ENCODE results near the gene TTN. TPM values are rescaled to one million over a fixed set of nuclear protein-coding genes. Genes with fewer than 3 reads are reported as not detected.
A peak's percentile ranks its signal among the peaks of the same experiment; 100 is the strongest.

Gene TTN
- total RNA-seq, 1 experiment from 2014 or later, result not detected

DNA sequence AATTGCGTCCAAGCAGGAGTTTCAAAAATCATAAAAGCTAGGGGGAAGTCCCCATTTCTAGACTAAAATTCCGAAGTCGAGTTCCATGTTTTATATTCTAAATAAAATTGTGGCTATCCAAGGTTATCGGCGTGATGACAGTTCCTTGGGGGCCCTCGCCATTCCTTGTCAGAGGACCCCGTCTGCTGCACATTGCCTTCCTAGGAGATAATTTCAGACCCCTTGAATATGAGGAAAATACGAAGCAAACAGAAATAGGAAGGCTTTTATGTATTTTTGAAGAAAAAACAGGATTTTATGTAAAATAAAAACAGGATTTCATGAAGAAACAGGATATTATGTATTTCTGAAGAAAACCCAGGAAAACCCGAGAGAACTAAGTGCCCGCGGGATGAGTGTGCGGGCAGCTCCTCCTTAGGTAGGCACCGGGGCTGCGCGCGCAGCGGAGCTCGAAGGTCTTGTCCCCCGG lies 327.4 kb downstream of the TTN start:
- H3K4me1 ChIP-seq (replicated peaks; ENCODE audit: insufficient read depth), result peaks cover 55% of the 10 kb centered on the region
- intact Hi-C loops (cut with micrococcal nuclease; ENCODE audit: unreplicated experiment), result loop anchor here (1.0 to 5.0 kb wide), 5 partner anchors 44 to 435 kb away; partner anchors contain the start of gene RBM45
- no peak for DNase-seq
- H3K27ac ChIP-seq, result peak overlapping the region; percentile 33
- peaks cover 43% of the 10 kb centered on the region for H3K79me2 ChIP-seq (ENCODE audit: low read depth)
- peak overlapping the region; percentile 96 for H3K4me2 ChIP-seq
- ChIA-PET CTCF (interaction anchor here (0.6 to 1.0 kb wide), 2 partner anchors 61 to 131 kb away, joined by 3 read pairs; no protein-coding TSS in a partner anchor), POLR2A (ENCODE audit: unreplicated experiment) (interaction anchor here (0.6 to 1.0 kb wide), 3 partner anchors 29 to 216 kb away, joined by 3 to 8 read pairs (median 6); partner anchors contain the start of genes PJVK and PRKRA)
- H3K9me3 ChIP-seq (ENCODE audit: insufficient read depth, low read depth), result no peaks in the 10 kb centered on the region
- H3K36me3 ChIP-seq (ENCODE audit: low read depth), result no peaks in the 10 kb centered on the region
- H3K27me3 ChIP-seq (ENCODE audit: insufficient read depth, low read depth), result no peaks in the 10 kb centered on the region
- H3F3A ChIP-seq (ENCODE audit: insufficient read depth, low read depth), result peaks cover 15% of the 10 kb centered on the region
- no peak for TF ChIP-seq EZH2 (IDR thresholded peaks at IDR 0.05; ENCODE audit: low read depth)
- TF ChIP-seq, protein P1, sequence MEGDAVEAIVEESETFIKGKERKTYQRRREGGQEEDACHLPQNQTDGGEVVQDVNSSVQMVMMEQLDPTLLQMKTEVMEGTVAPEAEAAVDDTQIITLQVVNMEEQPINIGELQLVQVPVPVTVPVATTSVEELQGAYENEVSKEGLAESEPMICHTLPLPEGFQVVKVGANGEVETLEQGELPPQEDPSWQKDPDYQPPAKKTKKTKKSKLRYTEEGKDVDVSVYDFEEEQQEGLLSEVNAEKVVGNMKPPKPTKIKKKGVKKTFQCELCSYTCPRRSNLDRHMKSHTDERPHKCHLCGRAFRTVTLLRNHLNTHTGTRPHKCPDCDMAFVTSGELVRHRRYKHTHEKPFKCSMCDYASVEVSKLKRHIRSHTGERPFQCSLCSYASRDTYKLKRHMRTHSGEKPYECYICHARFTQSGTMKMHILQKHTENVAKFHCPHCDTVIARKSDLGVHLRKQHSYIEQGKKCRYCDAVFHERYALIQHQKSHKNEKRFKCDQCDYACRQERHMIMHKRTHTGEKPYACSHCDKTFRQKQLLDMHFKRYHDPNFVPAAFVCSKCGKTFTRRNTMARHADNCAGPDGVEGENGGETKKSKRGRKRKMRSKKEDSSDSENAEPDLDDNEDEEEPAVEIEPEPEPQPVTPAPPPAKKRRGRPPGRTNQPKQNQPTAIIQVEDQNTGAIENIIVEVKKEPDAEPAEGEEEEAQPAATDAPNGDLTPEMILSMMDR (conservative IDR thresholded peaks at IDR 0.05), result no peak
- peak overlapping the region; percentile 100 for H2AFZ ChIP-seq
- peaks cover 34% of the 10 kb centered on the region for H4K20me1 ChIP-seq (ENCODE audit: insufficient read depth)
- H3K9me2 ChIP-seq (ENCODE audit: insufficient read depth), result no peaks in the 10 kb centered on the region
- BruUV-seq (replicated peaks), result TSS peak; percentile 26
- H3K4me3 ChIP-seq, result peak overlapping the region; percentile 77

DNA sequence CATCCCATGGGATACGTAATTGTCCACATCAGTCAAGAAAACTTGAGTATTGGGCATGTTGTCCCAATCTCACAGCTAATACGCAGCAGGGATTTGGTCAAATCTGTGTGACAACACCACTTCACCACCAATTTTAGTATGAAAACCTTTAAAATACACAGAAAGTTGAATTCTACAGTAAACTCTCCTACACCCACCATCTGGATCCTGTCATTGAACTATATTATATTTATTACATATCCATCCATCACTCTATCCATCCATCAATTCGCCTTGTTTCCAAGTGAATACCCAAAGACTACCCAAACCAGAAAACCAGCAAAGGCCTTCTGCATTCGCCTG lies 328.0 kb downstream of the TTN start:
- ChIA-PET CTCF (no interaction called here), POLR2A (ENCODE audit: unreplicated experiment) (no interaction called here)
- Histone ChIP-seq H3K4me1 (replicated peaks; ENCODE audit: insufficient read depth) (peaks cover 49% of the 10 kb centered on the region), H3K27ac (peak overlapping the region; percentile 56; the same call in 1 of the 2 replicates), H3K36me3 (ENCODE audit: low read depth) (no peaks in the 10 kb centered on the region), H3F3A (ENCODE audit: insufficient read depth, low read depth) (peaks cover 15% of the 10 kb centered on the region), H3K4me3 (peak overlapping the region; percentile 77), H3K9me3 (ENCODE audit: insufficient read depth, low read depth) (no peaks in the 10 kb centered on the region), H3K27me3 (ENCODE audit: insufficient read depth, low read depth) (no peaks in the 10 kb centered on the region), H3K79me2 (ENCODE audit: low read depth) (peaks cover 37% of the 10 kb centered on the region), H3K9me2 (ENCODE audit: insufficient read depth) (no peaks in the 10 kb centered on the region), H2AFZ (peak overlapping the region; percentile 100), H3K4me2 (peak overlapping the region; percentile 96), H4K20me1 (ENCODE audit: insufficient read depth) (peaks cover 29% of the 10 kb centered on the region)
- BruUV-seq (replicated peaks), result no TSS peak
- TF ChIP-seq EZH2 (IDR thresholded peaks at IDR 0.05; ENCODE audit: low read depth), result no peak
- TF ChIP-seq, protein P1 (conservative IDR thresholded peaks at IDR 0.05), result peak; percentile 54; the same call in 1 of the 2 replicates
- intact Hi-C loops (cut with micrococcal nuclease; ENCODE audit: unreplicated experiment), result loop anchor here (1.0 to 5.0 kb wide), 3 partner anchors 283 to 436 kb away; partner anchors contain the start of gene RBM45
- DNase-seq, result no peak

DNA sequence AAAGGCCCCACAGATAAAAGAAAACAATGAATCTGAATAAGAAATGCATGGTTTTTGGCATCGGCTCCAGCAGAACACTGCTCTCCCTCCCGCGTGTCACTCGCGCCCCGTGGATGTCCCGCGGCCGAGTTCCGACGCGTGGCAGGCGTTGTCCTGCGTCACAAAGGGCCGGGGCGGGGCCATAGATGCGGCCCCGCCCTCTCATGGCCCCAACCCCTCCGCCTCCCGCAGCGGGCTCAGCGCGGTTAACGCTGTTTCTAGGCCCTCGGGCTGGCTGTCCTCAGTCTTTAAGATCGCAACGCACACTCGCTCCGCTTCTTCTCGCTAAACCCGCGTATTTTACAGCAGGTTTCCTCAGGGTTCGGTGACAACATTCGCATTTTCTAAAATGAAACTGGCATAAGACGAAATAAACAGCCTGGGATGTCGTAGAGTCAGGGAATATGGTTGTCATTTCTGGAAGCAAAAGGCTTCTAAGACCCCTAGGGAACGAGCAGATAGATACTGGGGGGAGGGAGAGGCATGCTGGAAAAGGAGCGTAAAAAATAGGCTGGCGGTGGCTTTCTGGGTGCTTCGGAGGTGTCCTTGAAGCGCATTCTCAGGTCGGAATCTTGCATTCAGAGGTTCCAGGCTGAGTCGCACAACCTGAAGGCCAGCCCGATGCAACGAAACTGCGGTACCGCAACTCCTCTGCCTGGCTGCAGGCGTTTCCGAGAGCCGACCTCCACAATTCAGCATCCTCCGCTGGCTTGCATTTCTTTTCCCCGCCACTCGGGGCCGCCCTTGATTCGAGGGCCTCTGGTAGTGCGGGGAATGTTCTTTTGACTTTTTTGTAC lies 328.6 kb downstream of the TTN start, which contains the start of gene FKBP7:
FKBP7 (minus strand) TSS at position 162 of the 836 bp plus-strand sequence; CDS start at position 61, 101 bp downstream.
- intact Hi-C loops (cut with micrococcal nuclease; ENCODE audit: unreplicated experiment), result loop anchor here (1.0 to 5.0 kb wide), 4 partner anchors 27 to 436 kb away; partner anchors contain the start of genes PJVK, PRKRA and RBM45
- peak; percentile 71 to 85 for DNase-seq
- H4K20me1 ChIP-seq (ENCODE audit: insufficient read depth), result peaks cover 23% of the 10 kb centered on the region
- no peaks in the 10 kb centered on the region for H3K9me2 ChIP-seq (ENCODE audit: insufficient read depth)
- peak within 1 kb of the TSS; percentile 56 for H3K27ac ChIP-seq
- H3F3A ChIP-seq (ENCODE audit: insufficient read depth, low read depth), result peaks cover 15% of the 10 kb centered on the region
- peak within 1 kb of the TSS; percentile 96 for H3K4me2 ChIP-seq
- H3K36me3 ChIP-seq (ENCODE audit: low read depth), result no peaks in the 10 kb centered on the region
- H3K4me1 ChIP-seq (replicated peaks; ENCODE audit: insufficient read depth), result peaks cover 45% of the 10 kb centered on the region
- ChIA-PET POLR2A (ENCODE audit: unreplicated experiment) (no interaction called here), CTCF (no interaction called here)
- peaks cover 32% of the 10 kb centered on the region for H3K79me2 ChIP-seq (ENCODE audit: low read depth)
- TF ChIP-seq, protein P1 (conservative IDR thresholded peaks at IDR 0.05), result peak; percentile 87
- no peak for TF ChIP-seq EZH2 (IDR thresholded peaks at IDR 0.05; ENCODE audit: low read depth)
- no peaks in the 10 kb centered on the region for H3K27me3 ChIP-seq (ENCODE audit: insufficient read depth, low read depth)
- H2AFZ ChIP-seq, result peak within 1 kb of the TSS; percentile 100
- BruUV-seq (replicated peaks), result no TSS peak
- H3K4me3 ChIP-seq, result peak within 1 kb of the TSS; percentile 77
- H3K9me3 ChIP-seq (ENCODE audit: insufficient read depth, low read depth), result no peaks in the 10 kb centered on the region

Measured in PC-9 (cell line).